Limb (tissue), 2 donors: ENCODE data around the gene IL4I1.

ENCODE experiments used
- DNase-seq, 2 donors: peaks; one replicate each; pipeline ENCODE4 v3.0.0-alpha.2; 2016; ENCODE audit errors: extremely low spot score in 2 of 2

IL4I1 gene

GRCh38 chr19:49851456-49852259 lies 45.0 kb downstream of the IL4I1 start:
- peak in 1 of 2 donors; percentile 86 for DNase-seq

DNA sequence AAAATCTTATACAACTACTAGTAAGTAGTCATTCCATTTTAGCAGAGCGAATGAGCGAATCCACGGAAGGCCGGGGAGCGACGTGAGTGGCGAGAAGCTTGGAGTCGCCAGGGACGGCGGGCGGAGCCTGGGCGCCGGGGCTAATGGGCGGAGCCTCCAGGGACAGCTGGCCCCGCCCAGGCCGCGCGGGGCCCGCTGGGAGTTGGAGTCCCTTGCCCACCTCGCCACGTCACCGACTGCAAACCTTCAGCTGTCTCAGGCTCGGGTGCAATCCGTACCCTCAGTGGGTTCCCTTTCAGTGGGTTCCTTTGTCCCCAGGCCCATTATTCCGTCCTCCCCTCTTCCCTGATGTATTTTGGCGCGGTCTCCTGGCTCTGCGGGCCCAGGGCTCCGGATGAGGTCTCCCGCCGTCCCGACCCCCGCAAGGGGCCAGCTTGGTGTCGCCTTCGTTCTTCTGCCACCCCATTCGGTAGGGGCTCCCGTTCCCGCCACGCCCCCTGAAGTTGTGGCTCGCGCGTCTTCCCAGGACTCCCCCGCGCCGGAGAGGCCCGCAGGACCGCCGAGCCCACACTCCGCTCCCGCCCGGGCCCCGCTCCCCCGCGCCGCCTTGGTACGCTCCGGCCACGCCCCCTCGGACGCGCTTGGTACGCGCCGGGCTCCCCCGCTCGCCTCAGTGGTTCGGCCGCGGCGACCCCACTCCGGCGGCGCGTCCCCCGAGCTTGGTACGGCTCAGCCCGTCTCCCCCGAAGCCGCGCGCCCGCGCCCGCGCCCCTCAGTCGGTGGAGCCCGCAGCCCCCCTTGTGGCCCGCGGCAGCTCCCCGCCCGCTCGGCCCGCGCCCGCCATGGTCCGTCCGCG lies 46.0 kb downstream of the IL4I1 start, which contains the start of gene PTOV1:
Gene PTOV1 (plus strand): TSS at position 673 of the 856 bp plus-strand sequence.
- peak; percentile 85 to 98 for DNase-seq

DNA sequence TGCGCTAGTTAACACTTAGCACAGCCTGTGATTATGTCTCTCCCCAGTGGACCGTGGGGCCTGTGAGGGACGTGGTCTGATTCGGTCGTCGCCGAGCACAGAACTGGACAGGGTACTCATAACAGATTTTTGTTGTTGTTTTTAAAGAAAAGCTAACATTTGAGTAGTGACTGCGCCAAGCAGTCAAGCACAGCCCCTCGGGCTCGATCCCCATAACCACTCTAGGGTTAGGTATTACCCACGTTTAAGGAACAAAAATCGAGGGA lies 46.5 kb downstream of the IL4I1 start:
- no peak for DNase-seq

DNA sequence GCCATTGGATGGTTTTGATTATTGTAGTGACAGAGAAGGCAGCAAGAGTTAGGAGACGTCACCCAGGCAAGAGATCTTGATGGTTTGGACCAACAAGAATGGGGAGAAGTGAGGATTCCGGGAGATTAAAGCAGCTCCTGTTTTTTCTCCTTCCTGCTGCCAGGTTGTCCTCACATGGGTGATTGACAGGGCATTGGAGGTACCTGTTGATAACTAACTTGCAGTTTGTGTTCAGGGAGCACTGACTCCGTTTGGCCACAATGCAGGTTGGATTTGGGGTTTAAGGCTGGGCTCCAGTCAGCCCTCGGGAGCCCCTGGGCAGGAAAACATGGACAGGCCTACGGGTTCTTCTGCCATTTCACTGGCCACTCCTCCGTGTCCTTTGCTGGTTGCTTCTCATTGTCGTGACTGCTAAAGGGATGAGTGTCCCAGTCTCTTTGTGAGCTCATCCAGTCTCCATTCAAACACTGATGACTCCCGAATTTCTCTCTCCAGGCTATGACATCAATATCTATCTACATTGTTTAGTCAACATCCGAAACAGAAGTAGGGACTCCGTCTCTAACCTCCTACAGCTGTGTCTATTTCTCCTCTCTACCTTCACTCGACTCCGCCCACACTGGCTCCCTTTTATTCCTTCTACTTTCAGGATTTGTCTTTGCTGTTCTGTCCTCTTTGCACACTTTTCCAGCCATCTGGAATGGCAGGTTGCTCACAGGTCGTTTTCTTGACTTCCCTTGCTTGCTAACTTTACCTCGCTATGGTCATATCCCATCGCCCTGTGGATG lies 47.1 kb downstream of the IL4I1 start:
- DNase-seq, result no peak

DNA sequence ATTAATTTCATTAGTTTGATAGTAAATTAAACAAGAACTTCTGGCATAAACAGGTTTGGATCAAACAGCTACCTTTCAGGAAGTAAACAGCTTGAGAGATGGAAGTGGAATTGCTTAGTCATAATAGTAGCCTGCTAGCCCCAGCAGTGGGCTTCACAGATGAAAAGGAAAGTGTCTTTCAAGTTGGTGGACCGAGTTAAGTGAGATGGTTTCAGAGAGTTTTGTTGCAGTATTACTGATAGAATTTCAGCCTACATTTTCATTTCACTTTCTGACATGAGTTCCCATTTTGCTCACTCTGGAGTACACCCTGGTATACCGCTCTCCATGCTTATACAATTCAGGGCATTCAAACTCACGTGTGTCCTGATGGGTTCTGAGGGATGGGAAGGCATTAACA lies 47.7 kb downstream of the IL4I1 start:
- no peak for DNase-seq

DNA sequence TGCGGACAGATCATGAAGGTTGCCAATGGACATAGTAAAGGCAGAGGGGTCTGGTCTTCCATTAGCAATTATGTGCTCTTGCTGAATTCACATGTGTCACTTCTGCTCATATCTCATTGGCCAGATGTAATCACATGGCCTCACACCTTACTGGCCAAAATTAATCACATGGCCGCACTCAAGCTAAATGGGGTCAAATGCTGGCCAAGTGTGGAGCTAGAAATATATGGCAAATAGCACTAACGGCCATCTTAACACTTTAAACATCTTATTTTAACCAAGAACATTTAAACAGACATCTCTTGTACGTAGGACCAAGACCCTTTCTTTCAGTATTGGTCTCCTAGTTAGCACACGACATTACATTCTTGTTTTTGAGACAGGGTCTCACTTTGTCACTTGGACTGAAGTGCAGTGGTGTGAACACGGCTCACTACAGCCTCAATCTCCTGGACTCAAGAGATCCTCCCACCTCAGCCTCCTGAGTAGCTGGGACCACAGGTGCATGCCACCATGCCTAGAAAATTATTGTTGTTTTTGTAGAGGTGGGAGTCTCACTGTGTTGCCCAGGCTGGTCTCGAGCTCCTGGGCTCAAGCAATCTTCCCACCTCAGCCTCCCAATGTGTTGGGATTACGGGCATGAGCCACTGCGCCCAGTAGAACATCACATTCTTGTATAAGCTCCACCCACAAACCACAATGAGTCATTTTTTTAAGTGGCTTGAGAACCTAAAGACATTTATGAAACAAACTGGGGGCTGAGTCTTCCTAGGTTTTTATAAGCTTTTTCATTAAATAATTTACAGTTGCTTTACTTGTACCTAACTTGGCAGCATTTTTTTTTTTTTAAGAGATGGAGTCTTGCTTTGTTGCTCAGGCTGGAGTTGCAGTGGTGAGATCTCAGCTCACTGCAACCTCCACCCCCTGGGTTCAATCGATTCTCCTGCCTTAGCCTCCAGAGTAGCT lies 48.7 kb downstream of the IL4I1 start:
- DNase-seq, result no peak

- DNase-seq, result no peak
These were observed 50.3 kb downstream of the IL4I1 start for GRCh38 chr19:49846408-49846807.

GRCh38 chr19:49845414-49845813 lies 51.3 kb downstream of the IL4I1 start:
- DNase-seq, result no peak

GRCh38 chr19:49844138-49845095 lies 52.3 kb downstream of the IL4I1 start:
- DNase-seq, result no peak

DNA sequence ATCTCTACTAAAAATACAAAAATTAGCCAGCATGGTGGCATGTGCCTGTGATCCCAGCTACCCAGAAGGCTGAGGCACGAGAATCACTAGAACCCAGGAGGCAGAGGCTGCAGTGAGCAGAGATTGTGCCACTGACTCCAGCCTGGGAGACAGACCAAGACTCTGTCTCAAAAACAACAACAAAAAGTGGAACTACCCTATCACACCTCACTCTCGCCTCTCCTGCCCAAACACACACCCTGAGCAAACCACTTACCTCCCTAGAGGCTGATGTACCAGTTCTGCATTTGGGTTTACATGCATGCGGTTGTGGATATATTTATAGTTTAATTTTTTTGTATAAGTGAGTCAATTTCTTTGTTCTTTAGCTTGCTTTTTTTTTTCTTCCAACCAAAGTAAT lies 53.4 kb downstream of the IL4I1 start:
- DNase-seq, result no peak

DNA sequence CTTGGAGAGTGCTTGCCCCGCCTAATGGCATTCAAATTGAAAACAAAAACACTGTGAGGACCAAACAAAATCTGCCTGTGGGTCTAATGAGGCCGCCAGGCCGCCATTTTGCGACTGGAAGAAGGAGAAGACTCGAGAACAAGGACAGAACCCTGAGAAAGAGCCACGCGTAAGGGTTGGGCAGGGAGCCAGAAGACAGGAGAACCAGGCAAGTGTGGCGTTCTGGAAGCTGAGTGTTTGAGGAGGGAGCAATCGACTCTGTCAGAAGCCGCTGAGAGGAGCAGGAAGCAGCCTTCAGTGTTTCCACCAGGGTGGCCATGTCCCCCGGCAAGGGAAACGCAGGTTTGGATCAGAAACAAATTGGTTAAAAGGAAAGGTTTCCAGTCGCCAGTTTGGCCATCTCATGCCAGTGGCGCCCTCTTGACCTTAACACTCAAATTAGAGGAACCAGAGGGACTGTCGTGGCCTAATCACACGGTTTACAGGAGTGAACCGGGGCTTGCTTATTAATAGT lies 55.9 kb downstream of the IL4I1 start:
- no peak for DNase-seq

- no peak for DNase-seq
These were observed 56.4 kb downstream of the IL4I1 start for GRCh38 chr19:49840321-49840720.

GRCh38 chr19:49839713-49840112 lies 57.0 kb downstream of the IL4I1 start:
- DNase-seq, result no peak
